CD4-positive, alpha-beta T cell treated with Interleukin-6 for 4 hours (primary cell): Measurements from ENCODE around the gene THADA.

ENCODE experiments used
- DNase-seq: peaks from one replicate; pipeline ENCODE4 v3.0.0-alpha.2; 2020; ENCODE audit warnings: mixed read lengths

Gene THADA

DNA sequence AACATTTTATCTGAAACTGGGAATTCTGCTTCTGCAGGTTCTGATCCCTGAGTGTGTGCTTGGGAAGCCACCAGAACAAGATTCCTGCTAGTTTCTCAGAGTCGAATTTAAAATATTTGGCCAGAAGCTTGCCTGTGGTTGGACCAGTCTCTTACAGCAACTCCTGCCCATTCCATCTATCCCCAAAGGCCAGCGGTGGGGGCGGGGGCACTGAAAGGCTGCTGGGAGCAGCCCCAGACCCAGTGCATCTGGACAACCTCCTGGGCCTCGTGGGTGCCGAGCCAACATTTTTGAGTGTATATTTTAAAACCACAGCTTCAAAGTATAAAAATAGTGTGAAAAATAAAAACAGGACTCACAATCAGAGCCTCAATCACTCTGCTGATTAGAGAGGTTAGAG is 330.8 kb downstream of the THADA start:
- no peak for DNase-seq

DNA sequence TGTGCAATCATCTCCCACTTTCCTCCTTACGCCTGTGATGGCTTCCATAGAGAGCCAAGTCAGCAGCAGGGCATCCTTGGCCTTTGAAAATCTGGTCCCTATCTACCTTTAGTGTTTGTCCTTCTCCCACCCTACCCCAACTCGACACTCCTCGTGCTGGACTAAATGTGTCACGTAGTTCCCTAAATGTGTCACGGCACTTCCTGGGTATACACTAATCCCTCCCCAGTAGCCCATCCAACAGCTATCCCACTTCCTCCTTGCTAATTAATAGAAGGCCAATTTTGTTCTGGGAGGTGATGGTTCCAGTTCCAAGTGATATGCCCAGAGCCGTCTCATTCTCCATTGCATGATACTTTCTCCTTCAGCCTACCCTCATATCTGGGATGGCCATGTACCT is 332.9 kb downstream of the THADA start:
- no peak for DNase-seq

DNA sequence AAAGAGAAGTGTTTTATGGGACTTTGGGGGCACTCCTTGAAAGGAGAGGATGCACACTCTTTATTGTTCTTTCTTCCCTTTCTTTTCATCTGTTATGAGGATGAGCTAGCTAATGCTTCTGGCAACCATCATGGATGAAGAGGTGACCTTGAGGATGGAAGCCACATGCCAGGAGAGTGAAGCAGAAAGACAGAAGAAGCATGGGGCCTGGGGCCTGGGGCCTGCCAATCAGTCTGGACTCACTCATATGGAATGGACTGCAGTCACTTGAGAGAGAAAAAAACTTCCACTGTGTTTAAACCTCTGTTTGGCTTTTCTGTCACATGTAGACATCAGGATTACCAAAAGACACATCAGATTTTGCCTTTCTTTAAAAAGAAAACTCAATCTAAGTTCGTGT is 333.6 kb downstream of the THADA start:
- DNase-seq, result no peak

DNA sequence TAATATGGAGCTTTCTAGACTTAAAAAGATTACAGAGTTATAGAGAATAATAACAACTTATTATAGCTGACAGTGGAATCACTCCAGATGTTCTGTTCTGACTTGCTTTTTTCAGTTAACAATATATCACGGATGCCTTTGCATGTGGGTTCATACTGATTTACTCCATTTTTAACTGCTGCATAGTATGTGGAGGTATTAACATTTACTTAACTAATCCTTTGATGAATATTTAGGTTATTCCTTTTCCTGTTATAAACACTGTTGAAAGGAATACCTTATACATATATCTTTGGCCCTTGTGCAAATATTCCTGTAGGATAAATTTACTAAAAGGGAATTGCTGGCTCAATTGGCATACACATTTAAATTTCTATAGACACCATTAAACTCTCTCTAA is 336.3 kb downstream of the THADA start:
- no peak for DNase-seq

DNA sequence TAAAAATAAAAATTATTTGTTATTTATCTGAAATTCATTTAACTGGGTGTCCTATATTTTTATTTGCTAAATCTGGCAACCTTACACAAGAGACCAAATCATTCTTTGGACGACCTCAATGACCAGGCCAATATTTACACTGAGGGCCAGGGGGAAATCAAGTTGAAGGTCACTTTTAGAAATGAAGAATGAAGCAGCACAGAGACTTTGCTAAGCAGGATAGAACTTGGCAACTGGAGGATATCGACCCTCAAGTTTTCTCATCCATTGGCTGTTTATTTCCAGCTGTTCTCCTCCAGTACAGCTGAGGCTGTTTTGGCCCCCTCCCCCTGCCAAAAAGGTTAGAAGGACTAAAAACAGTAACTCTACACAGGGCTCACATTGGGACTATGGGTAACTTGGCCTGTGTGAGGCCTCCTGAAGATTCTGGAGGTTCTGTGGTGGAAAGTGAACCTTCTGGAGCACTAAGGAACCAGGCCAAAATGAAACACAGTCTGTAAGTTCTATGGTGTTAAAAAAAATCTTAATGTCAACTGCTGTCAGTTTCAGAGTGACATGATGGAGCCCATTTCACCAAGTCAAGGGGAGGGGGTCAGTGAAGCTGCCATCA is 337.2 kb downstream of the THADA start:
- DNase-seq, result no peak

DNA sequence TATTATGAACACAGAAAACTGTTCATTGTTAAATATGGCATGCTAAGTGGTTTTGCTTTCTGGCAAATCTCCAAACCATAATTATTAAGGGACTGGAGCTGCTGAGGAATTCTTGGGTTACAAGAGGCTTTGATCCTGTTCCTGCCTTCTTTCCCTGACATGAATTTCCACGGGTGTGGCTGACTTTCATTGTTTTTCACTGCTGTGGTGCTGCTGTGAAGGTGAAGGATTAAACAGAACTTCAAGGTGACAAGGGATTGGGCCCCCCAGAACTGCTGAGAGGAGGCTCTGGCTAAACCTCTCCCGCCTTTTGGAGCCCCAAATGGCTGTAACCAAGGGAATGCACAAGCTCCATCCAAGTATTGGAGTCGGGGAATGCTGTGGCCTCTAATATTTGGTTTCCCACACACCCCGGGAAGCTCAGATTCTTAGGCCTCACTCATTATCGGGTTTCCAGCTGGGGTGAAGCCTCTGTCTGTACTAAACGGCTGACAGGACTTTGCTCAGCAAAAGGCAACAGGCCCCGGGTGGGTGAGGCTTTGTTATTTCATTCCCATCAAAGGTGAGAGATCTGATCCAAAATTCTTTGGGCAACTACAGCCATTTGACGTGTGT is 340.4 kb downstream of the THADA start:
- DNase-seq, result no peak

DNA sequence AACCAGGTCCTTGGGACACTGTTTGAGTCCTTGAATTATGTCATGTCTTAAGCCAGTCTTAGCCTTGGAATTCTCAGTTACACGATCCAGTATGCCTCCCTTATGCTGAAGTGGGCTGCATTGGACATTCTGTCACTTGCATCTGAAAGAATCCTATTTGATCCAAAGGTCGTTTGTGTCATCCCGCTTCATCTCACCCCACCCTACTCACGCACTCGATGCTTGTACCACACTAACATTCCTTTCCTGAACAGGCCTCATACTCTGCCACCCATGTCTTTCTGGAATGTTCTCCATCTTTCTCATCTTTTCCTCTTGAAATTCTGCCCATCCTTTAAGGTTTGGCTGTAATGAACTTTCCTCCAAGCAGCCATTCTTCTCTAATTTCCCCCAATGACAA is 341.5 kb downstream of the THADA start:
- DNase-seq, result no peak

DNA sequence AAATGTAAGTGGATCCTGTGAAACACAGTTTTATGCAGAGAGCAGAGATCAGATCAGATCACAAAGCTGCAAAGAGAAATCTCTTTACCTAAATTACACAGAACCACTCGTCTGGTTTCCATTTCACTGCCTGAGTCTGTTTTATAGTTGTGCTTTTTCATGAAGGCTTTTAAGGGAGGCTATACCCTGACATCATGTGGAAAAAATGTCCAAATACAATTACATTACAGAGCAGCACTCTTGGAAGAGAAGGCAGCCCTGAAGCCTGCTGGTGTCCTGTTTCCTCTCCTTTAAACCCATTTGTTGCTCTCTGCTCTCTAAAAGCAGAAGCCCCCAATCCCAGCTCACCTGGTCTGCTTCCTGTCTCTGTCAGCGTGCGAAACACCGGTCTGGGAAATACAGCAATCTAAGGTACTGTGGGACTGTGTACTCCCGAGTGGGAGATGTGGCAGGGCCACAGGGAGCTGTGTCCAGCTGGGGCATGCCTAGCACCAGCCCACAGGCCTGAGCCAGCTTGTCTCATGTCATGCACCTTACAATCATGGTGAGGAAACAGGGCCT is 344.6 kb downstream of the THADA start:
- DNase-seq, result no peak

DNA sequence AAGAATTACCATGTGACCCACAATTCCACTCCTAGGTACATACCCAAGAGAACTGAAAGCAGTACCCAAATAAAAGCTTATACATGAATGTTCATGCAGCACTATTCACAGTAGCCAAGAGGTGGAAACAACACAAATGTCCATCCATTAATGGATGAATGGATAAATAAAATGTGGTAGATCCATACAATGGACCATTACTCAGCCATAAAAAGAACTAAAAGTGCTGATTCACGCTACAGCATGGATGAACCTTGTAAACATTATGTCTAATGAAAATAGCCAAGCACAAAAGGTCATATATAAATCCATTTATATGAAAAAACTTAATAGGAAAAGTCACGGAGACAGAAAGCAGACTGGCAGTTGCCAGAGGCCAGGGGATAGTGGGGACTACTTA is 345.8 kb downstream of the THADA start:
- DNase-seq, result no peak

DNA sequence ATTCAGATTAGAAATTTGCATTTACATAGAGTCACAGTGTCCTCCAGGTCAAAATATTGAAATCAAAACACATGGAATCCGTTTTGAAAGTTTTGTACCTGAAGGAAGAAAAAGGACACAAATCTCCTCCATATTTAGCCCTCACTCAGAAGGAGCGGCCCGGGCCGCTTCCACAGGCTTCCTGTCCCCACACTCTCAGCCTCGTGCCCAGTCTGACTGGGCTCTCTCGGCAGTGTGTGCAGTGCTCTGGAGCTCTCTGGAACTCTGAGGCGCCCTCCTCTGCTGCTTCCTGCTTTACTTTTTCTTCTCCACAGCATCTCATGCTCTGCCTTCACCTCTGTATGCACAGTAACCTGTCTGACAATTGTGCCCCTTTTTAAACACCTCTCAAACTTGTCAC is 347.2 kb downstream of the THADA start:
- no peak for DNase-seq

DNA sequence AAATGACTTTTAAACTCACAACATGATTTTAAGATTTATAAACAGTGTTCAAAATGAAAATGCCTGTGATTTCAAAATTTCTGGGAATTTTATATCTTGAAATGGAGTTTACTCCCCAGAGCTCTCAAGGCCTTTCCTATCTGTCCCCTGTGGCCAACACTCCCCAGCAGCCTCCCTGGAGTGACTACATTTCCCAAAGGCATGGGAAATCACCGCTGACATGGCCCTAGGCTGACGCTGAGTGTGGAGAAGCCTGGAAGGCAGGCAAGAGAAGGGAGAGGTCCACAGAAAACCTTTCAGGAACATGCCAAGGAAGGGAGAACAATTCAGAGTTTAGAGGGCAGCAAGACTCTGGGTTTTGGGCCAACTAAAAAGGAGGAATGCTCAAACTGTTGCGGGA is 349.2 kb downstream of the THADA start:
- DNase-seq, result no peak

DNA sequence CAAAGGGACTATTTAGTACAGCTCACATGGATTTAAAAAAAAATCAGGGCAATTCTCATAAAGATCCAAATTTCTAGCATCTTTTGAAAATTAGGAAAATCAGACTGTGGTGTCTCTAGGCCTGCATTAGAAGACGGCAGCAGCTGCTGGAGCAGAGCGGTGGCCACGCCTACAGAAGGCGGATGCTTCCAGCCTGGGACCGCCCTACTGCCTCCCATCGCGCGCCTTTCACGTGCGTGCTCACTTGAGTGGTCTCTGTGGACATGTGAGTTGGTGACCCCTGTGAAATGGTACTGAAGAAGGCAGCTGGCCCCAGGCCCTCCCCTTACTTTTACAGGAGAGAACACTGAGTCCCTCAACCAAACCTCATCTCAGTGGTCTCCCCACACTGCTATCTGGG is 354.3 kb downstream of the THADA start:
- DNase-seq, result no peak

DNA sequence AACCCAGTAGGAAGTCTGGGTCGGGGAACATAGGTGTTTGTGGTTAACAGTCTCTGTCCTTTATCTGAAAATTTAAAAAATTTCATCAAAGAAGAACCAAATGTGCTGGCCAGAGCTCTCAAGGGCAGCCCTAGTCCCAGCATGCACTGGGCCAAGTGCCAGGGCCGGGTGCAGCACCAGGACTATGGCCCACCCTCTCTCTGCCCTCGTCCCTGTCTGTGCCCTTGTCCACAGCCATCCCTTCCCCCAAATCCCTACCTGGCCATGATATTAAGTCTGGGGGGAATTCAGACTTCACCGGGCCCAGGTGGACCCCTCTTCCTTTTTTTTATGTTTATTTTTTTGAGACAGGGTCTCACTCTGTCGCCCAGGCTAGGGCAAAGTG is 355.1 kb downstream of the THADA start:
- DNase-seq, result no peak

DNA sequence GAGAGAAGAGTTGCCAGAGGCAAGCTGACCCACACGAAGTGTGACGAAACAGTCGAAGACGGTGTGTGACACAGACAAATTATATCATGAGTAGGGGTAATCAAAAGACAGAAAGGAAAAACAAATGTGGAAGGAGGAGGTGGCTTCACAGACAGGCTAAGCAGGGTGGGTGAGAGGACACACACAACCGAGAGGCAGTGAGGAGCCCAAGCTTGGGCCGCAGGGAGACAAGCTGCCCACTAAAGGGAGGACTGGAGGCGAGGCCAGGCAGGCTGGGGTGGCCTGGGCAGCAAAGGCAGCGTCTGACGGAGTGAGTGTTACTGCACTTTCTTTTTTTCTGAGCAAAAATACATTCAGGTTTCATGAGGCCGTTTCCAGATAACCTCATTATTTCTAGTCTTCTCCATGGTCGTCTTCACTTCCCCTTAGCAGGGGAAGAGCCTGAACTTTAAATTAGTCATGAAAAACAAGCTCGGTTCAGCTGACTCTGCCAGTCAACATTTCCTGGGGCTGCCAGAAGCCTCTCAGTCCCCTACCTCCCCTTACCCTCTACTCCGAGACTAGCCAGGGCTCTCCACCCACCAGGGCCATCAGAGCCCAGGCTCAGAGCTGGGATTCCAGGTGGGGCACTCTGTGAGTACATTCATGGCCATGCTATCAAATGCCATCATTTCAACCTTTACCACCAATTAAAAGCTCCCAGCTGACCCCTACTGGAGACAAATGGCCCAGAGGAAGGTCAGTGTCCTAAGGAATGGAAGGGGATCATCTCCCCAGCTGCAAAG is 355.7 kb downstream of the THADA start:
- DNase-seq, result no peak

DNA sequence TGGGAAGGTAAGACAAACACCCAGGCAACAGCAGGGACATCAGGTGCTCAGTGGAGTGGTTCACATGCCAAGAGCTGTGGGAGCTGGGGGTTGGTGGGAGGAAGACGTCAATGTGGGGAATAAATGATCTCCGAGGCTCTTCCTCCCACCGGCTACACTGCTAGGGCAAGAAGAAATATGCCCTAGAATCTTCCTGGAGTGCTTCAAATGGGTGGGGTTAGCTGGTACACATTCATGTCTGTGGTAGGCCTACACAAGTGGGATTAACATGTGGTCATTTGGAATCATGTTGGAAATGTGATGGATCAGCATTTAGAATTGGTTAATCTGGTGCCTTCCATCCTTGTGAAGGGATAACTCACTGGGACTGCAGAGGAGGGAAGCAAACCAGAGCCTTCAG is 357.0 kb downstream of the THADA start:
- no peak for DNase-seq

DNA sequence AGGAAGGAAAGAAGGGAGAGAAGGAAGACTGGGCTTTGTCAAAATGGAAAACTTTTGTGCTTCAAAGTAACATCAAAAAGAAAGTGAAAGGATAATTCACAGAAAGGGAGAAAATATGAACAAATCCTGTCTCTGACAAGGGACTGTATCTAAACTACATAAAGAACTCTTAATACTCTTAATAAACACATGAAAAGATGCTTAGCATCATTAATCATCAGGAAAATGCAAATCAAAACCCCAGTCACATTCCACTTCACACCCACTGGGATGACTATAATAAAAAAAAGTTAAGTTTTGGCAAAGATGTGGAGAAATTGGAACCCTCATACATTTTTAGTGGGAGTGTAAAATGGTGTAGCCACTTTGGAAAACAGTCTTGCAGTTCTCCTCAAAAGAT is 357.7 kb downstream of the THADA start:
- DNase-seq, result no peak

DNA sequence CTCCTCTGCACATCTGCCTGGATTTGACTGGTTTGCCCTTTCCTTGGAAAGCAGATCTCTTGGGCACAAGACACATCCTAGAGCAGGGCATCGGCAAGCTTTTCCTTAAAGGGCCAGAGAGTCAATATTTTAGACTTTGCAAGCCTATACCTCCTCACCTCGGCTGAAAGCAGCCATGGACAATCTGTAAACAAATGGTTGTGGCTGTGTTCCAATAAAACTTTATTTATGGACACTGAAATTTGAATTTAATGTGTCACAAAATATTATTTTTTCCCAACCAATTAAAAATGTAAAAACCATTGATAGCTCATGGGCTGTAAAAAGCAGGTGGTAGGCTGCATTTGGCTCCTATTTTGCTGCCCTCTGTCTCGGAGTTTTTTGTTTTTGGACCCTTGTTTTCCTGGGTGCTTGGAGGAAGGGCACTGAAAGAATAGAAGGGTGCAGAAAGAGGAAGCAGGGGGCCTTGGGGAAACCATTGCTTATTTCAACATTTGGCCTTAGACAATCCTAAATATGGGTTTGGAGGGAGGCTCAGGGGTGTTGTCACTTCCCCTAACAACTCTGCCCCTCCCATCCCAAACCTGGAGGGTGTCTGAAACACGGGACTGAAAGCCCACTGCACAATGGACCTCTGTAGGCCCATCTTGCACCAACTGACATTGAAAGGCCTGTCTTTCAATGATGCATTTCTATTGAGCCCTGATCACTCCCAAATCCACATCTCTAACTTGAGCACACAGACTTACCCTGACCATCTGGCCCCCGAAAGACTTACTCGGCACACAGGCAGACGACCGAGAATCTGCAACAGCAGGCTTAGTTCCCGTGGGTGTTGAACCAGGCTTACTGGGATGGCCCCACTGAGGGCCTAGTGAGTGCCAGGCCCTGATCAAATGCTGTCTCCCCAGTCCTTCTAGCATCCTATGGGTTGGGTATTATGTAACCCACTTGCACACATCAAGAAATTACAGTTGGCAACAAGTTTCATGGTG is 362.3 kb downstream of the THADA start:
- no peak for DNase-seq

DNA sequence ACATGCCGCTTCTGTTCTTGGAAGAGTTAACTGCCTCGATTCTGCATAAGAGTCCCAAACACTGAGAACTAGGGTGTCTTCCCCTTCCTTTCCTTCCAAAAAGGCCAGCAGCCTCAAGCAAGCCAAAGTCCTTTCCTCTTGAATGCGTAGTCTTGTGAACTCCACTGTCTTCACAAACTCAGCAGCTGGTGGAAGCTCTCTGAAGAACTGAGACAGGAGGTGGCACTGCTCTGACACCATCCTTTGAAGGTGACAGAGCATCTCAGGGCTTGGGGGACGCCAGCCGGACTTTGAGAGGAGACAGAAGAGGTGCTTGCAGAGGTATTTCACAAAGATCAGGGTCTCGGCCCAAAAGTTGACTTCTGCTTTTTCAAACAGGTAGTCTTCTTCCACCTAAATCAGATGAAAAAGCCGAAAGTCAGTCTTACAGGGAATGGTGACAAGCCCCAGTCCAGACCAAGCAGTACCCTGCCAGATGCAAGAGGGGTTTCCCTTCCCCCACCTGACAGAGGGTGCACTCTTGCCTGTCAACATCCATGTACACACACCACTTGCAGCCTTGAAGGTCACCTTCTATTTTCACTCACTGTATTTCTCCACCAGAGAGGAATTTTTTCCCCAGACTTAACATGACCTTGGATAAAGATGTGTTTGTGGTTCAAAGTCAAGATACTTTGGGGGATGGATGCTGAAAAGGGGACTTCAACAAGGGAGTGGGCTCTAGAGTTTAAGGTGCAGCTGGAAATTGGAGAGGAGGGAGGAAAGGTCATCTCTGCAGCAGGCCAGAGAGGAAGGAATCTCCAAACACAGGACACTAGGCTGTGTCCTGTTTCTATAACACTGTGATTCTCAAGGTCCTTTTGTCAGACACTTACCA is 364.6 kb downstream of the THADA start:
- DNase-seq, result no peak

DNA sequence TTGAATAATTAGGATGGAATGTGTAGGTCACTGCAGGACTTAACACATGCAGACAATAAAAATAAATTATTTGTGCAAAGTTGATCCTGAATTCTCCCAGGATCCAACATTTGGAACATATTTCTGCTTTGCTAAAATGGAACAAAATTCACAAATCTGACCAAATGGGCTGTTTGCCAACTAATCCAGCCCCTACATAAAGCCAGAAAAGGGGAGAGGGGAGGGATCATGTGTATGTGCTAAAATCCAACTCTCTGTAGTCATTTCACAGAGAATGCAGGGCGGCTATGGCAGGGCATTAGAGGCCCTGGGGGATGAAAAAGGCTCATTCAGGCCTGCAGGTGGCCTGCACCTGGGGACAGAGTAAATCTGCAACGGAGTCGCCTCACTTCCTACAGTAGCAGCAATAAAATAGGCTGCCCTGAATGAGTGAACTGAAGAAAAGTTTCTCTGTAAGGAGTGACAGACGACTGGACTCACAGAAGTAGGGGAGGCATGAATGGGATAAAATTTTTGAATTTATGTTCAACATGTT is 365.4 kb downstream of the THADA start:
- DNase-seq, result no peak

DNA sequence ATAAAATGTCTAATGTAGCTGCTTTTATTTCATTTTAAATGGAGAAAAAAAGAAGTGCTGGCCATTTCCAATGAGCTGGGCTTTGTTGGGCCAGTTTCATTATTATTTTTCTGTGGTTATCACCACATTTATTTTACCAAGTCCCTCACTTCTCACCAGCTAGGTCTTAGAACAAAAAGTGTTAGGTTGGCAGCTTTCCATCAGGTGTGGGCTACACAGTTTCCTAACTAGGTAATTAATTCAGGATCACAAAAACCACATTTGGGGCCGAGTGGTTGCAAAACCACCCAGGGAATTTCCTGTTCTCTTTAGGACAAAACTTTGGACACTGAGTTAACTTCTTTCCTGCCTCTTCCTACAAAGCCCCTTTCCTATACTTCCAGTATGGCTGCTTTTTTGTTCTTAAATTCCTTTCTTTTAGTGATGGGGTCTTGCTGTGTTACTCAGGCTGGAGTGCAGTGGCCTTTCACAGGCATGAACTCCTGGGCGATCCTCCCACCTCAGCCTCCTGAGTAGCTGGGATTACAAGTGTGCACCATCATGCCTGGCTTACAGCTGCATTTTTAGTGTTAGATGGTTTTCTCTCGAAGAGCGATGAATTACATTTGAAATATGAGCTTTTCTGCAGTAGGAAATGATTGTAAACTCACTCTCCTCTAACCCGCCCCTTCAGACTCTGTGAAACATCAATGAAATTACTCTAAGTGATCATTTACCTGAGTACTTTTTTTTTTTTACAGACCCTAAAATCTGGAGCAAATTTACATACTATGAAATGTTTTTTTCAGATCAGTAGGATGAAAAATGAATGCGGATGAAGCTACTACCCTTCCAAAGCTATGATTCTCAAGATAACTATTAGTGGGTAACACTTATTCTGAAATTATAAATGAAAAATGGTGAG is 366.8 kb downstream of the THADA start:
- DNase-seq, result no peak
